Prostate gland (tissue), 2 donors: ENCODE results near the gene NCOR1.
"Not testable (repeated sequence)": the region's sequence is repeated elsewhere in the genome, so short reads cannot be mapped to it uniquely, and the experiment has no call there.

Source experiments
- CTCF ChIP-seq, 4 experiments: fragments of 200-600 bp in 2 of 4; fragments of 450-650 bp in 2 of 4; sonication (generic) in 2 of 4; IDR thresholded peaks; 1 replicate in 3 of 4; 2 replicates in 1 of 4; pipeline ENCODE4 v1.5.1; 2016 to 2019; ENCODE audit warnings: antibody characterized with exemption in 4 of 4, mild to moderate bottlenecking in 2 of 4, moderate library complexity in 2 of 4
- POLR2A ChIP-seq: fragments of 450-650 bp; IDR thresholded peaks from one replicate; pipeline ENCODE4 v1.6.1; 2016; ENCODE audit warnings: antibody characterized with exemption, mild to moderate bottlenecking
- POLR2AphosphoS5 ChIP-seq: sonication (generic); formaldehyde crosslinking; IDR thresholded peaks from one replicate; pipeline ENCODE4 v1.6.1; 2017; ENCODE audit warnings: antibody characterized with exemption

DNA sequence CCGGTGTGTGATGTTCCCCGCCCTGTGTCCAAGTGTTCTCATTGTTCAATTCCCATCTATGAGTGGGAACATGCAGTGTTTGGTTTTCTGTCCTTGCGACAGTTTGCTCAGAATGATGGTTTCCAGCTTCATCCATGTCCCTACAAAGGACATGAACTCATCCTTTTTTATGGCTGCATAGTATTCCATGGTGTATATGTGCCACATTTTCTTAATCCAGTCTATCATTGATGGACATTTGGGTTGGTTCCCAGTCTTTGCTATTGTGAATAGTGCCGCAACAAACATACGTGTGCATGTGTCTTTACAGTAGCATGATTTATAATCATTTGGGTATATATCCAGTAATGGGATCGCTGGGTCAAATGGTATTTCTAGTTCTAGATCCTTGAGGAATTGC, 63.0 kb downstream of the NCOR1 start:
- not testable (repeated sequence) for TF ChIP-seq POLR2AphosphoS5; POLR2A; CTCF (IDR thresholded peaks at IDR 0.05)
